HG02623 (cell line): Measurements from ENCODE around the gene ANXA6.
"Not testable (repeated sequence)": the region's sequence is repeated elsewhere in the genome, so short reads cannot be mapped to it uniquely, and the experiment has no call there.

ENCODE experiments used
- ATAC-seq: cut with Tn5 transposase; IDR thresholded peaks from one replicate; pipeline ENCODE4 v1.9.1; 2021; ENCODE audit warnings: moderate library complexity; ENCODE audit not compliant: unreplicated experiment

ANXA6 gene

DNA sequence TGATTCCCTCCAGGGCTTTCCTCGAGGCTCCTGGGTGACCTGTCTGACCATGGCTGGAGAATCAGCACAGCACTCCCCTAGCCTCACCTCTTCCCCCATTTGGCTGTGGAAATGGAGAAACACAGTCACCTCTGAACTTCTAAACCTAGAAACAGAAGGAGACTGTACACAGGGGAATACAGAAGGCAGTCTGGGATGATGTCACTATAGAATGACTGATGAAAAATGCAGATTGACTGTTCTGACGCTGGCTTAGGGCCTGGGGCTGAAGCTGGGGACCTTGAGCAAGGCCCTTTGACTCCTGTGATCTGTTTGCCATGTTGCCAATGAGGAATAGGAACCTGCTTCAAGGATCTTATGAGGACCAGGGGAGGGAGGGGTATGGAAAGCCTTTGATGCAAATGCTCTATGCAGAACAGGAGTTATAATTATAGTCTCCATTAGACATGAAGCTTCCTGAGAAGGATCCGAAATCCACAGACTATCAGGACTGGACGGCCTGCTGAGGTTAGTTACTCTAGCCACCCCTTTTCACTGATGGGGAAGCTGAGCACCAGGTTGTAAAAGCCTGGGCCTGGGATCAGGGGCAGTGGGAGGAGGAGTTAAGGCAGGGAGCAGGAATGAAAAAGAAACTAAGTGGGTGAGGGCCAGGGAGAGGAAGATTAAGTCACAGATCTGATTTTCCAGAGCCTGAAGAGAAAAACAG, 24.4 kb upstream of the ANXA6 start:
- no peak for ATAC-seq

DNA sequence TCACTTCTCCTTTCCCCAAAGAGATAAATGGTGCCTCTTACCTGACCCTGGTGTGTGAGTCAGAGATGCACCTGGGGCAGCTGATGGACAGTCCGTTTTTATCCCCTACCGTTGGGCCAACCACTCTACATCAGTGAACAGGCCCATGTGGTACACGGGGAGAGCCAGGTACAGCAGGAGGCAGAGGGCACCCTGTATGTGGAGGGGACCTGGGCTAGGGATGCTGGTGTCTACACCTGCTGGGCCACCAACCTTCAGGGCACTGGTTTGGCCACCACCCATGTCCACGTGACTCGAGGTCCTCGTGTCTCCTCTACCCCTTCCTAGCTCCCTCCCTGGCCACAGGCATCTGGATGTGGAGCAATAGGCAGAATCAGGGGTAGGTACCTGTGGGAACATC, 22.7 kb upstream of the ANXA6 start:
- no peak for ATAC-seq

- ATAC-seq = no peak
These were observed 21.9 kb upstream of the ANXA6 start for GRCh38 chr5:151179489-151179840.

DNA sequence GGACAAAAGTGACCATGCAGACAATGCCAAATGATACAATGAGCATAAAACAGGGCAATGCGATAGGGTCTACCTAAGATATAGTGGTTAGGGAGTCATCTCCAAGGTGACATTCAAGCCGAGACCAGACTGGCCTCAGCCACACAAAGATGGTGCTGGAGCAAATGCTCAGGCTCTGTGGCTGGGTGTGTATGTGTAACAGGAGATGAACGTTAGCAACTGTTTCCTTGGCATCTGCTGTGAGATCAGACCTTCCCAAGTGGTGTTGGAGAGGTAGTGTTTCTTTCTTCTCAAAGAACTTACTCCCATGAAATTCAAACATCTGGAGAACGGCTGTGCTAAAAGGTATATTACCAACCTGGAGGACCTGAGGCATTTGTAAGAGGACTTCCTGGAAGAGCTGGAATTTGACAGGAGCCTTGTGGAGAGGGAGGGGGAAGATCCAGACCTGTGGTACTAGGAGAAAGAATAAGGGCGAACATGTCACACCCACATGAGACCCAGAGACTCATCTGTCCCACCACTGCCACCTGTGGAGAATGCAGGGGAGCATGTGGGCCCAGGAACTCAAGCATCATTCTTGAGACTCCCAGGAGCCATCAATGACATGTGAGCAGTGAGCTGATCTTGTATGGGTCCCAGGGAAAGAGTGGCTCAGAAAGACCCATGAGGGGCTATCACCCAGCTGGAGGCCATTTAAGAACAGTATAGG, 21.4 kb upstream of the ANXA6 start:
- ATAC-seq = no peak

GRCh38 chr5:151178372-151178771, 20.8 kb upstream of the ANXA6 start:
- no peak for ATAC-seq

GRCh38 chr5:151176268-151176667, 18.7 kb upstream of the ANXA6 start:
- not testable (repeated sequence) for ATAC-seq

DNA sequence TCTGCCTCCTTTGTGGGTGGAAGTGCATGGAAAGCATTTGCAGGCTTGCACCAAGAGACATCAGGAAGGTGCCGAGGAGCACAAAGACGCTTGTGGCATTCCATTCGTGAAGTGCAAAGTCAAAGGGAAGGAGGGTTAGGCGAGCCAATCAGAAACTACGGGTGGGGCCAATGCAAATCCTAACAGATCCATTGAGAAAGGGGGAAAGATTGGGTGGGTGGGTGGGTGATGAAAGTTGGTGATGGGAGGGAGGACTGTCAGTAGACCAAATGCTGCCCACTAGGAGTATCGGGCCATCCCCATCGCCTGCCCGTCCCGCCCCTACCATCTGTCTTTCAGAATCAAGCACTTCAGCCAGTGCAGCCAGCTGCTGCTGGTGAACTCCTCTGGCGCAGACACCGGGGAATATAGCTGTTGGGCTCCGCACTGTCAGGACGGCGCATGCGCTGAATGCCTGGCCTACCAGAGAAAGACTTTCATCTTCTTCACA, 17.1 kb upstream of the ANXA6 start:
- no peak for ATAC-seq

GRCh38 chr5:151173711-151174611, 16.4 kb upstream of the ANXA6 start:
- ATAC-seq = no peak

GRCh38 chr5:151171529-151171928, 13.9 kb upstream of the ANXA6 start:
- no peak for ATAC-seq

DNA sequence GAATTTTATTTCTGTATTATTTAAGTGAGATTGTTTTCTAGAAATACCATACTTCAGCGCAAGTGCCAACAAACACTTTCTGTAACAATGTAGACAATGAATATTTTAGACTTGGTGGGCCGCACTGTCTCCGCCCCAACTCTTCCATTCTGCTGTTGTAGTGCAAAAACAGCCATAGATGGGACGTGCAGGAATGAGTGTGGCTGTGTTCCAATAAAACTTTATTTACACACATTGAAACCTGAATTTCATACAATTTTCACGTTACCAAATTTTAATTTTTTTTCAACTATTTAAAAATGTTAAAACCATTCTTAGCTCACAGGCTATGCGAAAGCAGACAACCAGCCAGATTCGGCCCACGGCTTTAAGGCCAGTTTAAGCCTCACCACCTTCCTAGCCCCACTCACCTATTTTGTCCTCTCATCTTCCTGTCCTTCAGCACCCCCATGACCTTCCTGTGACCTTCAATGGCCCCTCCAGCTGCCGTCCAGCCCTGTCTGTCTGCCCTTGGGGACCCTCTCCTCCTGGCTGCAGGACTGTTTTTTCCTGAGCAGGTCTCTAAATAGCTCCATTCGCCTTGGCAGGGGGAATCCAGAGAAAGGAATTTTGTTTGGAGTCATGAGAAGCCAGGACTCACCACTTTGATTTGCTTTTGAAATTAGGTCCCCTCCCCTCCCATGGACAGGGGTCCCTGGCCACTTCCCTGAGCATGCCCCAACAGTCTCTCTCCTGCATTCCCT, 11.2 kb upstream of the ANXA6 start:
- ATAC-seq = no peak

- ATAC-seq = no peak
These were observed 9.4 kb upstream of the ANXA6 start for GRCh38 chr5:151167022-151167421.

- ATAC-seq = peak; percentile 89
These were observed 7.3 kb upstream of the ANXA6 start for GRCh38 chr5:151164687-151165392.

DNA sequence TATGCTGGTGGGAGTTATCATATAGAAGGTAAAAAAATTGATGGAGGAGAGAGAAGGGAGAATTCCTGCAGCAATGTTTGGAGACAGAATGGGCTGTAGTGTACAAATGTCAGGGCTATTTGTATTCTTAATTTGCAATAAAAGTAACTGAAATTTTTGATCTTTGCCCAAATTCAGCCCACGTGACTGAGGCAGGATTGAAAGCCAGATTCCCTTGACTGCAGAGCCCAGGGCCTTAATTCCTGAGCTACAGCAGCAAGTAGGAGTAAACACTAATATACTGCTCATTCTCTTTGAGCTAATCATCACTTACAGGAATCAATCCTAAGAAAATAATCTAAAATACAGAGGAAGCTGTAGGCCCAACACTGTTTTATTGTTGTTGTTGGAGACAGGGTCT, 5.2 kb upstream of the ANXA6 start:
- no peak for ATAC-seq

DNA sequence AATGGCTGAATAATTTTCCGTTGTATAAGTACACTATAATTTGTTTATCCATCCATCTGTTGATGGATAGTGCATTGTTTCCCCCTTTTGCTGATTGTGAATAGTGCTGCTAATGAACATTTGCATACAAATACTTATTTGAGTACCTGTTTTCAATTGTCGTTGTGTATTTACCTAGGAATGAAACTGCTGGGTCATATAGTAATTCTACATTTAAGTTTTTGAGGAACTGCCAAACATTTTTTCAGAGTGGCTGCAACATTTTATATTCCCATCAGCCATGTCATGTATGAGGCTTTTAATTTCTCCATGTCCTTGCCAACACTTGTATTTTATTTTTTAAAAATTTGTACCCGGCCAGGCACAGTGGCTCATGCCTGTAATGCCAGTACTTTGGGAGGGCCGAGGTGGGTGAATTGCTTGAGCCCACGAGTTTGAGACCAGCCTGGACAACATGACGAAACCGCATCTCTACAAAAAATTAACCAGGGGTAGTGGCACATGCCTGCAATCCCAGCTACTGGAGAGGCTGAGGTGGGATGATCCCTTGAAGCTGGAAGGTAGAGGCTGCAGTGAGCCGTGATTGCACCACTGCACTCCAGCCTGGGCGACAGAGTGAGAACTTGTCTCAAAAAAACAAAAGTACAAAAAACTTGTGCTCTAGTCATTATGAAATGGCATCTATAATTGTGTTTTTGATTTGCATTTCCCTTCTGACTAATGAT, 2.2 kb upstream of the ANXA6 start:
- no peak for ATAC-seq

DNA sequence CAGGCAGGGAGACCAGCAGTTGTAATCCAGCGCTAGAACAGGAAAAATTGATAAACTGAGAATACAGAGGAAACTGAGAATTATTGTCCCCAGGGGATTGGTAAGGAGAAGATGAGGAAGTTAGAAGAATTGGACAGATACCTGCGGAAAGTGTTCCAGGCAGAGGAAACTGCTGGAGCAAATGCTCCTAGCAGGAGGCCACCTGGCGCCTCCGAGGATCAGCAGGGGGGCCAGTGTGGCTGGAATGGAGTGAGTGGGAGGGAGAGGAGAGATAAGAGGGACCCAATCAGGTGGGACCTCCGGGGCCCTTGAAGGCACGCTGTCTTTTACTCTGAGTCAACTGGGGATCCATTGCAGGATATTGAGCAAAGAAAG, 695 bp upstream of the ANXA6 start:
- no peak for ATAC-seq

- ATAC-seq = no peak
These were observed 815 bp downstream of the ANXA6 start for GRCh38 chr5:151156507-151157420.

DNA sequence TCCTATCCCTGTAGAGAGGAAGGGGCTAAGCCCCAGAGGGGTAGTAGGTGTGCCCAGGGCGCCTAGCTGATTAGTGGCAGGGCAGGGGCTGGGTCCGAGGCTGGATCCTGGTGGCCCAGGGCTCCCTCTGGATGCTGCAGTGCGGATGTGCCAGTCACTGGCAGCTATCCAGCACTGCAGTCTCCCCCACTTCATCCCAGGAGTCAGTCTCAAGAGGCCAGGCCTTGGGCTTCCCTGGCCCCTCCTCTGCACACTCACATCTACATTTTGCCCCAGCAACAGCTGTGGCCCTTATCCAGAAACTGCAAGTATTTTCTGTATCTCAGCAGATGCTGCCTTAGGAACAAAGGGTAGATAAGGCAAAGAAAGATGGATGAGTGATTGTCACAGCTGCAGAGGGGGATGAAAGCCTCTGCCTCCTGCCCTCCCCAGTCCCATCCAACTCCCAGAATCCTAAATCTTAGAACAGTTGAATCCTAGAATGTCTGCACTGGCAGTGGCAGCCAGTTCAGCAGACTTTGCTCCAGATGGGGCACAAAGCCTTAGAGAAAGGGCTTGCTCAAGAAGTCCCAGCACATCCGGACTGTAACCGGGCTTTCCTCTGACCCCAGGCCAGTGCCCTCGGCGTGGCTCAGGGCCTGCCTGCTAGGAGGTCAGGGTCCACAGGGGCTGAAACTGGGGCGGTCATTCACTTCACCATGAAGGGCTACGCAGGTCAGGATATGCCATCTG, 1.6 kb downstream of the ANXA6 start:
- no peak for ATAC-seq
